WI38 (cell line): Measurements from ENCODE around the gene COIL.

ENCODE experiments used
- H3K4me3 ChIP-seq: 2 replicates; pipeline ENCODE4 v1.5.1; 2011; ENCODE audit warnings: low read depth, mild to moderate bottlenecking, control low read depth, low read length
- CTCF ChIP-seq: IDR thresholded peaks from 2 replicates; pipeline ENCODE4 v1.5.1; 2012; ENCODE audit warnings: low read depth, mild to moderate bottlenecking, control low read depth, low read length

COIL gene

DNA sequence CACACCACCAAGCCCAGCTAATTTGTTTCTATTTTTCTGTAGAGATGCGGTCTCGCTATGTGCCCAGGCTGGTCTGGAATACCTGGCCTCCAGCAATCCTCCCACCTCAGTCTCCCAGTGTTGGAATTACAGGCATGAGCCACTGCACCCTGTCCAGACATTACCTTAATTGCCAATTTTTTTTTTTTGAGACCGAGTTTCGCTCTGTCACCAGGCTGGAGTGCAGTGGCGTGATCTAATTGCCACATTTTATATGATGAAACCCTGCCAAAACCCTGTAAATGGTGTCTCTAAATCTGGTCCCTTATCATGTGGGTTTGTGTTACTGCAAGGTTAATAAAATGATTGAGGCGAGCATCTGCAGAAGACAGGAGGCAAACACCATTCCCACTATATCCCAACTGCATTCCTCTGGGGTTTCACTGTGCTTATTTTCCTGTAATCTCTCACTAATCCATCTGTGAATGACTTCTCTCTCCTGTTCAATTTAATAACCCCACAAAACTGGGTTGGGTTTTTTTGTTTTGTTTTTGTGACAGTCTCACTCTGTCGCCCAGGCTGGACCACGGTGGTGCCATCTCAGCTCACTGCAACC is 27.6 kb downstream of the COIL start:
- no peak overlapping the region for H3K4me3 ChIP-seq
- no peak for TF ChIP-seq CTCF

GRCh38 chr17:56930739-56931337 is 30.0 kb downstream of the COIL start:
- no peak overlapping the region for H3K4me3 ChIP-seq
- TF ChIP-seq CTCF = no peak

DNA sequence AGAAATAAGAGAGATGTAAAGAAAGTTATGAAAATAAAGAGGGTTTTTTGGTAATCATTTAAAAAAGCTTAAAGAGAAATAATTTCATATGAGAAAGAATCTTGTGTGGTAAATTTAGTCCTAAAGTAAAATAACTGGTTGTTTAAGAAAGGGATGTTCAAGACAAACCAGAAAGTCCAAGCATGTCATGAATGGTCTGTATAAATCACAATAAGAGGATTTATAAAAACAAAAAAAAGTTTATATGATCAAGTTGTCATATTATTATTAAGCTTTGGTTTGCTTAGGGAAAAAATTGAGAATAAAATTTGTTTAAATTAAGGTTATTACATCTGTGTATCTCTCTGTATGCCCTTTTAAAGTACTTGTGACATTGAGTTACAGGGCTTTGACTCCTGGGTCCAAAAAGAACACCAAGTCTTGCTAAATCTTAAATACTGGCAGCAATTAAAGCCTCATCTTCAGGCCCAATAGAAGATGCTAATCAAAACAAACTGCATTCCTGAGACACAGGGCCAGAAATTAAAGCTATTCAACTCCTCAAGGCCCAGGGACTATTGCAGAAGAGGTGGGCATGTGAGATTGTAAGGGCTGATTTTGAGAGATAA is 31.4 kb downstream of the COIL start:
- no peak for TF ChIP-seq CTCF

GRCh38 chr17:56928586-56928985 is 32.3 kb downstream of the COIL start:
- TF ChIP-seq CTCF = no peak
- H3K4me3 ChIP-seq = no peak overlapping the region

More for the DNA sequence above, 31.4 kb downstream of the COIL start:
- no peak overlapping the region for H3K4me3 ChIP-seq

GRCh38 chr17:56926704-56927103 is 34.1 kb downstream of the COIL start:
- TF ChIP-seq CTCF = no peak
- no peak overlapping the region for H3K4me3 ChIP-seq

- no peak overlapping the region for H3K4me3 ChIP-seq
- no peak for TF ChIP-seq CTCF
These were observed 34.6 kb downstream of the COIL start for GRCh38 chr17:56926270-56926669.

DNA sequence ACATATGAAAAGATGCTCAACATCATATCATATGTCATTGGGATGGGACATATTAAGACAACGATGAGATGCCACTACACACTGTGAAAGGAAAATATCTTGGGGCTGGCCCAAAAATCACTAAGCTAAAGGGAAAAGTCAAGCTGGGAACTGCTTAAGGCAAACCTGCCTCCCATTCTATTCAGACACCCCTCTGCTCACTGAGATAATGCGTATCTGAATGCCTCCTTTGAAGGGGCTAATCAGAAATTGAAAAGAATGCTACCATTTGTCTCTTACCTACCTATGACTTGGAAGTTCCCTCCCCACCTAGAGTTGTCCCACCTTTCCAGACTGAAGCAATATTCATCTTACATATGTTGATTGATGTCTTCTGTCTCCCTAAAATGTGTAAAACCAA is 35.8 kb downstream of the COIL start:
- TF ChIP-seq CTCF = no peak
- no peak overlapping the region for H3K4me3 ChIP-seq
